NCI-H345 (cell line): ENCODE results near the gene PRKG1.

Experiments
- DNase-seq: peaks from one replicate; lab custom pipeline; 2025; lab: John Stamatoyannopoulos, UW

The PRKG1 gene

DNA sequence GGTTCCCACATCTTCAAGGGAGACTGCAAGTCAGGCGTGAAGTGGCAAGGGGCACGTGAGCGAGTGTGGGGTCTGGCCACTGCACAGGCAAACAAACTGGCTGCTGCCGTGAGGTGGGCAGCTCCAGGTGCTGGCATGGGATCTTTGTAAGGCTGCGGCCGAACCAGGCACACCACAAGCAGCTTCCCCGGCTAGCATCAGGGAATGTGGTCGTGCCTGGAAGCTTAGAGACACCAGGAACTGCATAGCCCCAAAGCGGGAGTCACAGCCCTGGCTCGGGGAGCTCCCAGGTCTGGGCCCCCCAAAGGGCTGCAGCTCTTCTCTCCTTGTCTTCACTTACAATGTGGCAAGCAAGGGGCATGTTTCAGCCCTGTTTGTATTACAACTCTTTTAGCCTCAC is 988.9 kb downstream of the PRKG1 start:
- no peak for DNase-seq

DNA sequence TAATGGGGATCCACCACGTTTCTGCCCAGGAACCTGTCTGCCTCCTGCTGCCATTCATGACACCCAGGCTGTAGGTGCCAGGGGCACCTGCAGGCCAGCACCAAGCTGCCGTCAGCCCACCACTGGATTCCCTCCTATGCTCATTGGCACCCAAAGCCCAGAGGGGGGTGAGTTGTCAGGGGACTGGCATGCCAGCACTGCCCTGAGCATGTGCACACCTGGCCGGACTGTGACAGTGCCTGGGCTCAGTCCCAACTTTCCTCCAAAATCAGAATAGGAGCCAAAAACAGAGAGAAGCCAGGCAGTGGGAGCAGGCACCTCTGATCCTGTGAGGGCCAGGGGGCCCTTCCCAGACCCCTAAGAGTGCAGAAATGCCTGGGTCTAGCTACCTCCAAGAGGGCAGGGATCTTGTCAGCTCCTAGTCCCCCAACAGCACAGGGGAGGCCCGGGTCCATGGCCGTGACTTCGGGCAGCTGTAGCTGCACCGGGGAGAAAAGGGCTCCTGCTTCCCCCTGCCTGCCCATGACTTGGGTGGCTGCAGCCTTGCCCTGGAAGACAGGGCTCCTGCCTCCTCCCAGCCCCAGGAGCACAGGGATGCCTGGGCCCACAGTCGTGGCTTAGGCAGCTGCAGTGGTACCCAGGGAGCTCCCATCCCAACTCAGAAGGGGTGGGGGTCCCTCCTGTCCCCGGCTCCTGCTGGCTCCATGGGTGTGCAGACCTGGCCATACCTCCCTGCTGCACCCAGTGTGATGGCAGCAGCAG is 990.0 kb downstream of the PRKG1 start:
- no peak for DNase-seq

DNA sequence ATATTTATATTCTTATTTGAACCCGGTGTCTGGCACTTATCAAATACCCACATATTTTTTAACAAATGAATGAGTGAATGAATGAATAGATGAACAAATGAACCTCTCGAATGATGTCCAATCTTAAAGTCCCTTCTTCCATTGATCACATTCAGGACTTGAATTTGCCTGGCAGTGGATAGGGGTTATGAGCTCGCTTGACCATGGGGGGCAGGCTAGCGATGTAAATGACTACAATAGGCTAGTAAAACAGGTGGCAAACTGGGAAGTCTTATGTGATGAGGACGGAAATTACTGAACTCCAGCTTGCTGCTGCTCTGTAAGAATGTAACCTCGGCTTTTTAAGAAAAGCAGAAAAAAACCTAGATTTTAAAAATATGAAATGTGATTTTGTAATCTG is 992.1 kb downstream of the PRKG1 start:
- DNase-seq, result no peak

DNA sequence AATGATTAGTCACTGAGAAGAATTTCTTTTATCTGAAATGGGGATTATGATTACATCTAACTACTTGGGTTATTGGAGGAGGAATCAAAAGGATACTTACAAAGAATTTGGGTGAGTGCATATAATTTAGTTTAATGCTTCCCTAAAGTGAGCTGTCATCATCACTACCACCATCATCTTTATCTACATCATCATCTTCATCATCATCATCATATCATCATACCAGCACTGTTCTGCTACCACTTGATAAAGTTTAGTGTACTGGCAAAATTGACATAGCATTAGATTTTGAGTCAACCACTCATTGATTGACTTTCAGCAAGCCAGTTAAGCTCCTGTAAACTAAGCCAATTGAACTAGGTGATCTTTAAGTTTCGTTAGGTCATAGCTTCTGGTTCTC is 994.2 kb downstream of the PRKG1 start:
- DNase-seq, result no peak

DNA sequence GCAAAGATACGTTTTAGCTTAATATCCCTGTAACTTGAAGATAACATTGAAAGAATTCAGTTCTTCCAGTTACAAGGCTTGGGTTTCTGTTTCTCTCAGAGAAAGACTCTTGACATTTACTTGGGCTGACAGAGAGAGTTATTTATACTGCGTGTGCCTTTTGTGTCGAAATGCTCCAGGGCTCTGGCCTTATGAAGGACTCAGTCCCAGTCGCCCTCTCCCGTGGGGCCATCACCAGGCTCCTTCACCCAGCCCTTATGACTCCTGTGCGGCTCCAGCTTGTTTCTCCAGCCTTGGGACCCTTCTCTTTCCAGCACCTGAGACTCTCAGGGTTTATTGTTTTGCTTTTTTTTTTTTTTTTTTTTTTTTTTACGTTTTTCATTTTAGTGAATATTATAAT is 997.5 kb downstream of the PRKG1 start:
- DNase-seq, result no peak

DNA sequence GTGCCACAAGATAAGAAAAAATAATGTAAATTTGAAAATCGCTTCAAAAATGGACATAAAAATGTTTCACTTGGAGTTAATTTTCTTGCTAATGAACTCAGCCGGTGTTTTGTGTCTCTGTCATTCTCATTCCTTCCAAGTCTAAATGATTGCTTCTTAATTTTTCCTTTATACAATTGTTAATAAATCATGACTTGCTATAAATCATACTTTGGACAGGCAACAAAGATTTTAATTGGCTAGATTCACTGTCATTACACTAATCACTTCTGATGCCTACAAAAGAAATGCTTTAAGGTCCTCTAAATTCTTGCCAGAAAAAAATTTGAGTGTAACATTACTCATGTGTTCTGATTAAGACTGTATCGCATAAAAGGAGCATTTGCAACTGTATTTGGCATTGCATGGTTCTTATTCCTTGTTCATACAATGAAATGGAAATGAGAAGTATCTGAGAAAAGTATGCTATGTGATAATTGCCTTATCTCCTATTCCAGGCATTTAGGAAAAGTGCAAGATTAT is 1000.3 kb downstream of the PRKG1 start:
- no peak for DNase-seq

DNA sequence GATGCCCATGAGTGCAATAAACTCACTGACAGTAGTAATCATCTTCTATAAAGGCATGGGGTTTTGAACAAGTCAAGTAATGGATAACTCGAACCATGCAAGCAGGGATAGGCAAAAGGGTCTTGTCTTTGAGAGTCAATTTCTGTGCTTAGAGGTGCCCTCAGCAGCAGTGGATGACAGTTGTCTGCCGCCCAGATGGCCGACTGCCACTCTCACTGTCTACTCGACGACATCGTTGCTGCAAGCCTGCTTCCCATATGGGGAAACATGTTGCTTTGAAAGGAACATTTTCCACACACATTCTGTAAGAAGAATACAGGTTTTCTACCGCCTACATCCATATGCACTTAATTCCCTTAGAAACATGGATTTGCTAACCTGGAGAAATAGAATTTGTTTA is 1003.5 kb downstream of the PRKG1 start:
- DNase-seq, result no peak

DNA sequence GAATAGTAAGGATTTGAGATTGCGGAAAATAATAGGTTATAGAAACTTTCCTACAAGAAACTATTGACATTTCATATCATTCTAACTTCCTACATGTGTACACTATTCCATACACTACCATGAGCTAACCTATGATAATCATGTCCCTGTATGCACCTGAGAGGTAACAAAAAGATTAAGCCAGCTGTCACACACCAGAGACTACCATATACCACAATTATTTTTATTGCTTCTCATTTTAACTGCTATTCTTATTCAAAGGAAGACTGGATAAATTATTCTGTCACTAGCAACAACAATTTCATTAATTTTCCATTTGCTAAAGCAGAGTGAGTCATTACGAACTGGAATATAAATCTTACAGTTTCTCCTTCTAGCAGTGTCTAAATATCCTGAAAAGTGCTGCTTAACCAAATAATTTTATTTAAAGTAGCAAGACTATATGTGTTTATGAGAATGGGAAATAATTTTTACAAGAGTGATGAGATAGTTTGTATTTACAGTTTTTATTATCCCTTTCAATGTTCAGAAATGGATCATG is 1004.2 kb downstream of the PRKG1 start:
- no peak for DNase-seq

DNA sequence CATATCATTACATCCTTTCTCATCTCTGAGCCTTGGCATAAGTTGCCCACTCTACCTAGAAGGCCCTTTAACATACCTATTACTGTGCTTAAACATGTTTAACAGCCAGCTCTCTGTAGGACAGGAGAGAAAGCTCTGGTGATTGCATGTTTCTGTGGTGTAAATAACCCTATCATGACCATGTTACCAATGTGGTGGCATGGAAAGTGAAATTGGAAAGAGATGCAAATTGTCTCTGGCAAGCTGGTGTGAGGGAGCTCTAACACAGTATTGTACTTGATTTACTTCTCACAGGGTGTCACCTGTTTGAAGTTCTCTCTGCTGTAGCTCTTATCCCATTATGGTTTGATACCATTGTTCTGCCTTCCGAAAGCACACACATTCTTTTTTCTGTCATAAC is 1008.0 kb downstream of the PRKG1 start:
- DNase-seq, result no peak

DNA sequence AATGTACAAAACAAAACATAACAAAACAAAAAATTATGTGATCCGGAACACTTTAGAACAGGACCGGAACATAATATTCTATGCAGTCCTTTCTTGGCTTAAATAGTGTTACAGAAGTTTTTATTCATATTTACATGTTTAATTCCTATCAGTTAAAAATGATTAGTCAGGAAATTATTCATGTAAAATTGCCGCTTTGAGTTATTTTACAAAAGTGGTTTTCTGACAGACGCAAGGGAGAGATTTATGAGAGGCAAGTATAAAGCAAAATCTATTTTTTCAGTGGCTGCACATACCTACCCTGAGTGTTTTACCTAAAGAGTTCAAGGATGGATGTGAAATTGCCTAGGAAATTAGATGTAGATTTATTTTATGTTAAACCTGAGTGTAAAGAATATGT is 1009.1 kb downstream of the PRKG1 start:
- DNase-seq, result no peak

DNA sequence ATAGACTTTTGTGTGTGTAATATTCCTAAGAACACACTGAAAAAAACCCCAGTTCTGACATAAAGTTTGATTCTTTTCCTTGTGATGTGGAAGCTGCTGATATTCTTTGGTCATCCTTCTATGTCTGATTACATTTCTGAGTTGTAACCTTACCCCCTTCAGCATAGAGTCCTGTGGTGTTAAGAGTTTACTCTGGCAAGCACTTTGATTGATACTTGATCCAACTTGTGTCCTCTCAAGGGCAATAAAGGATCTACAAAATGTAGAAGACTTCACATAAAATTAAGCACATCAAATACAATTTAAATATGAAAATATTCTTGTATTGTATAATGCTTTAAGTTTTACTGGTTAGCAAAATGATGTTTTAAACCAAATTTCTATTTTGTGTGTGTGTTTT is 1018.1 kb downstream of the PRKG1 start:
- DNase-seq, result no peak

DNA sequence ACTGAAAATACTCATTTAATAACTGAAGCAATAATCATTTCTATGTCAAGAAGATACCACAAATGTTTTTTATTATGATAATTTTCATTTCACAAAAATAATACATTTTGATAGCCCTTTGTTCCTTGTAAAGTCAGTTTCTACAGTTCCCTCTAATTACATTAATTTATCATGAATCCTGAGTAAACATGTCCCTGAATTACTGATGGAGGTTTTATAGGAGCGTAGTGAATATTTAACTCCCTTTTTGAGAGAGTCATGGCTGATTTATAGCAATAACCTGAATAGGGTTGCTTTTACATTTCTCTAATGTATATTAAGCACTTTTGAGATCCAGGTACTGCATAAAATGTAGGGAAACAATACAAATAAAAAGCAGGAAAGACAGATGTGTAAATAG is 1023.8 kb downstream of the PRKG1 start:
- no peak for DNase-seq

DNA sequence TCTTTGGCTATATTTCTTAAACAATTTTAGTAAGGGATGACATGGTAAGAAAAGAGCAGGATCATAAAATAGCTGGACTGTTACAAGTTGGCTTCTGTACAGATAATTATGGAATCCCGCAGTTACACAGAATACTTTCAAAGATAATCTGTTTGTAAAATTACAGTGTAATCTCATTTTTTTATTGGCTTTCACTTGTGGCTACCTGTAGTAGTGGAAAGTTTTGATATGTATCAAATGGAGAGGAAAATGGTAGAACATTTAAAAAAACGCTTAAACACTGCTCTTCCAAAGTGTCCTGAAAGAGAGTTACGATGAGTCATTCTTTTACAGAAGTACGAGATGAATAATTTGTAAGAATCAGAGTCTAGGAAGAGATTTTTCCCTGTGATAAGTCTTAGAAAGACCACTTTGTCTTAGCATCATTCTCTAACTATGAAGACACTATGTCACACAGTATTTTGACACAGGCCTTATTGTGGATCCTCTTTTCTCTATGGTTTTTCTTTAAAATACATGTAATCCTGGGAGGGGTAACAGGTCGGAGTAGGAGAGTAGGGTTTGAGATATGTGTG is 1024.8 kb downstream of the PRKG1 start:
- no peak for DNase-seq

DNA sequence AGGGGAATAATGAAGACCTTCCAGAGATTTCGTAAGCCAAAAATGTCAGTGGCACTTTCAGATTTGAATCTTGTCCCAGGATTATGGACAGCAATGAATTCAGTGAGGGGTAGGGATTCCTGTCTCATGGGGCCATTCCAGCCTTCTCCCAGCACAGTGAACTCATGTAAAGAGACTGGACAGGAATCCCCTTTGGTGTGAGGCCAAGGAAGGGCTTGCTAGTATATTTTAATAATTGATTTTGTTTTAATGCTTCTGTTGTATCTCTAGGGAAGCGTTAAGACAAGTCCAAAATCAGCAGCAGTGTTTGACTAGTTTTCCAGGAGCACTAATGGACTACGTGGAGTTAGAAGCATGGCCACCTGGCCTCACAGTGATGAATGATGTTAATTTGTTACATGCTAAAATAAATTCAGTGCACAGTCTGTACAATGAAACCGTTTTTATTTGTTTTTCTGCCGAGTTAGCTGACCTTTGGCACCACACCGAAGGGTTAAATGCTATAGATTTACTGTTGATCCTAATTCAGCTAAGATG is 1025.8 kb downstream of the PRKG1 start:
- DNase-seq, result no peak

DNA sequence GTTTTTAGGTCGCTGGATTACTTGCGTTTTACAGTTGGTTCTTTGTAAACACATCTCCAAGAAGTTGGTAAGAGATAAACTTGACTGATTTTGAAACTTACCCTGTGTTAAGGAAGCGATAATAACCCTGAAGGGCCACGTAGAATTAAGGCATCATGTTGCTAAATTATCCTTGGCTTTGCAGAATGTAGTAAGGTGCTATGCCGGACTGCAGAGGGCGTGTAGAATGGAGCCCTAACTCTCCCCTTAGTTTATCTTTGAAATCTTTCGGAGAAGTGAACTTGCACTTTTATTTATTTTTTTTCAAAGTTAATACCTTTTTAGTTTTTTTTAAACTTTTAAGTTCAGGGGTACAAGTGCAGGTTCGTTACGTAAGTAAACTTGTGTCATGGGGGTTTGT is 1031.0 kb downstream of the PRKG1 start:
- DNase-seq, result no peak

DNA sequence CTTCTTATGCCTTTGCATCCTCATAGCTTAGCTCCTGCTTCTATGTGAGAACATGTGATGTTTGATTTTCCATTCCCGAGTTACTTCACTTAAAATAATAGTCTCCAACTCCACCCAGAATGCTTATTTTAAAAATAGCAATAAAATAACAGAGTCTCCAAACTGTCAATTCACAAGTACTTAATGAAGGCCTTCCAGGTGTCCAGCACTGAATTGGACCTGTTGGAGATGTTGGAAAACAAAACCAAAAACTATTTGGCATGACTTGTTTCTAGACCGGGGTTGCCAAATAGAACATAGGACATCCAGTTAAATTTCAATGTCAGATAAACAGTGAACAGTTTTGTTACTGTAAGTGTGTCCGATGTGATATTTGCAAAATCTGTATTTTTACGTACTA is 1031.7 kb downstream of the PRKG1 start:
- no peak for DNase-seq

DNA sequence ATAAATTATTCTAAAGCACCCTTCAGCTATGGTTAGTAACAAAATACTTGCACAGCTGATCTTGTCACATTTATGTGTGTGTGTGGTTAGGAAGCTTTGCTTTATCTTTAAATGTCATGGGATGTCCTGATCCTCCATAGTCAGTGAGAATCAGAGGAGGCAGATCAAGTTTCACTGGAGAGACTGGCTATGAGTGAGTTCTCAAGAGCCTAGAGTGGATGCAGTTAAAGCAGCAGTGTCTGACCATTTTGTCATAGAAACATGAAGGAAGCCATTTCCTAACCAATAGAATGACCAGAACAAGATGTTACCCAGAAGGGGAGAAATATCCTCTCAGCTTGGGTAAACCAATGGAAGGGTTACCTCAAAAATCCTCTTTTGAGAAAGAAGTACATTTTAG is 1032.6 kb downstream of the PRKG1 start:
- DNase-seq, result peak; percentile 39

DNA sequence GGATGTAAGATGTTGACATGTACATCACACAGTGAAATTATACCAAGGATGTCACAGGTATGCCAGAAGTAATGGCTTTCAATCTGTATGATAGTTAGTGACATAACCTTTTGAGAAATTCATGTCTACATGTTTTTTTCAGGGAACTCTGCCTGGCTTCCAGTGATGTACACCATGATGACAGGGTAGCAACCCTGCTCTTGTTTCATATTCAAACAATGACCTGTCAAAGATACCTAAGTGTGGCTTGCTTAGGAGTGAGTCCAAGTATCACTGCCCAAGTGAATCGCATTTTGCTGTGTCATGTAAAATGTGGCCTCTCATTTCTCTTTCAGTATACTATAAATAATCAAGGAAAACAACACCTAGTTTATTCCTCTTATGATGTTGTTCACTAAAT is 1033.9 kb downstream of the PRKG1 start:
- DNase-seq, result no peak

DNA sequence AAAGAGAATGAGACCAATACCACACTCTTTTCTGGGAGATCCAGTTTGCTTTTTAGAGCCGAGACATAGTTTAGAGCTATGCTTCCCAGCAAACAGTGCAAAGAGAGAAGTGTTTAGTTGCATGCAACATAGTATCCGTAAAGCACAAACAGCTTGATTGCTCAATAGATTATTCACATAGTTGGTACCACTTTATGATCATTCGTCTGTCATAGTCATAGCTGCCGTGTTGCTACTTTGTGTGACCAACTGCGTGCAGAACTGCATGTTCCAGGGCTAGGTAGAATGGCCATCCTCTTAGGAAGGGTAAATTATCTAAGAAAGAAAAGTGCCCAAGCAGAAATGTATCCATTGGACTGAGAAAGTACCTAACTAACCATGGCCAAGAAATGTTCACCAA is 1036.3 kb downstream of the PRKG1 start:
- no peak for DNase-seq

DNA sequence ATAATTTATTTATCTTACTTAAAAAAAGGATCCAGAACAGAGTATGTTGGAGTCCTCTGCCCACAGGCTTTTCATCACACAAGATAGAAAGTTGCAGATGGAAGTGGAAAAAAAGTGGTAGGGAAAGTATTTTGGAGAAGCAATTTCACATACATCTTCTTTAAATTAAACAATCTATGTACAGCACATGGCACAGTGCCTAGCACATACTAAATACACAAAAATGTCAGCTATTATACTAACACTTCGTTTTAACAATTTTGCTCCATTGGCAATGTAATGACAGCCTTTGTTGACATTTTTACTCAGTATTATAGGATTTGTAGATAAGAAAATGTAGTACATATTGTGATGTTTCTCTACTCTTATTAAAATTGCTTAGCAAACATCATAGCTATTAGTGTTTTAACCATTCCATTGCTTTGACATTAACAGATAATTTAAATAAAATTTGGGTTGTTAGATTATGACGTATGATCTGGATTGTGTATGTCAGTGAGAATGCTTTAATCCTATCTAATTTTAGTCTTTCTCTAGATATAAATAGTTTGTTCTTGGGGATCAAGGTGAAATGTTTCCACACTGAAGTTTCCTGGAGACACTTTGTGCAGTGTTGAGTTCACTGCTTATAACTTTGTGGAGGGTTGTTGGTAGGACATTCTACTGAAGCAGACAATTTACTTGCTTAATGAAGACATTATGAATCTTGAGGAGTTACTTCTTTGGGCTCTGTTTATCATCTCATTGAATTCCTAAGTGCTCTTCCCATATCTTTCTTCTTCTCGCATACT is 1037.0 kb downstream of the PRKG1 start:
- no peak for DNase-seq

DNA sequence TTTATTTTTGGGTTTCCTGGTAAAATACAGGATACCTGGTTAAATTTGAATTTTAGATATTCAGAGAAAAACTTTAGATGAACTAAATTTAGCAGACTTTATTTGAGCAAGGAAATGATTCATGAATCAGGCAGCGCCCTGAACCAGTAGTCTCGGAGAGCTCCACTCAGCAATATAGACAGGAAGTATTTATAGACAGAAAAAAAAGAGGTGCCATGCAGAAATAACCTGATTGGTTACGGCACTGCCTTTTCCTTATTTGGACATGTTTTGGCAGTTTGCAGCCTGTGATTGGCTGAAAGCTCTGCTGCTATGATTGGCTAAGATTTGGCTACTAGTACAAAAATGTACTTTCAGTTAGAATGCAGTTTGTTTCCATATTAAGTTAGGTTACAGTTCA is 1041.5 kb downstream of the PRKG1 start:
- no peak for DNase-seq

DNA sequence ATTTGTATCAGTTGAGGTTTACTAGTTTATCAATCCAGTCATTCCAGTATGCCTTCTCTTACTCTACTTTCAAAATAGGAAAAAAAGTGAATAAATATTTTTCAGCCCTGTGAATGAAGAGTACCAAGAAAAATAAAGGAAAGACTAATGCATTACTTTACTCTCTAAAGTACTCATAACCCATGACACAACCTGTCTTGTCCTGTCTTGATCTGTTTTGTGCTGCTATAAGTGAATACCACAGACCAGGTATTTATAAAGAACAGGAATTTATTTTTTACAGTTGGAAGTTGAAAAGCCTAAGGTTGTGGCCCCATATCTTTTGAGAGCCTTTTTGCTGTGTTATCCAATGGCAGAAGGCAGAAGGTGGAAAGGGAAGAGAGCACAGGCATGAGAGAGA is 1045.2 kb downstream of the PRKG1 start:
- DNase-seq, result no peak

DNA sequence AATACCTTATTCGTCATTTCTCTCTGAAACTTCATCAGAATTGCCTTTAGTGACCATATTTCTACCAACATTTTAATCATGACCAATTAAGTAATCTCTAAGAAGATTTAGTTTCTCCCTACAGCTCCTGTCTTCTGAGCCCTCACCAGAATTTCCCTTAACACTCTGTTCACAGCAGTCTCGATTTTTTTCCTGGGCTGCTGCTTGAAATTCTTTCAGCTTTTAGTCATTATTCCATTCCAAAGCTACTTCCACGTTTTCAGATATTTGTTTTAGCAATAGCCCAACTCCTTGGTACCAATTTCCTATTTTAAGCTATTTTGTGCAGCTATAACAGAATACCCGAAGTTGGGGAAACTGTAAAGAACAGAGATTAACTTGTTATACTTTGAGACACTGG is 1047.4 kb downstream of the PRKG1 start:
- DNase-seq, result no peak
